ENCODE results near the gene AGRP.

The AGRP gene

DNA sequence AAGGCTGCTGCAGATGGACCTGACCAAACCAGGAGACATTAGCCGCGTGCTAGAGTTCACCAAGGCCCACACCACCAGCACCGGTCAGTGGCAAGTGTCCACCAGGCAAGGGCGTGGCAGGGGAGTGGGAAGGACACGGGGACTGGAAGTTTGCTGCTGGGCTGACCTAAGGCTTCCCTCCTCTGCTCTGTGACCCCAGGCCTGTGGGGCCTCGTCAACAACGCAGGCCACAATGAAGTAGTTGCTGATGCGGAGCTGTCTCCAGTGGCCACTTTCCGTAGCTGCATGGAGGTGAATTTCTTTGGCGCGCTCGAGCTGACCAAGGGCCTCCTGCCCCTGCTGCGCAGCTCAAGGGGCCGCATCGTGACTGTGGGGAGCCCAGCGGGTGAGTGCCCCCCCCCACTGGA is 47.6 kb downstream of the AGRP start:
- no peak overlapping the region for H3K27ac ChIP-seq
- TF ChIP-seq, protein P1, sequence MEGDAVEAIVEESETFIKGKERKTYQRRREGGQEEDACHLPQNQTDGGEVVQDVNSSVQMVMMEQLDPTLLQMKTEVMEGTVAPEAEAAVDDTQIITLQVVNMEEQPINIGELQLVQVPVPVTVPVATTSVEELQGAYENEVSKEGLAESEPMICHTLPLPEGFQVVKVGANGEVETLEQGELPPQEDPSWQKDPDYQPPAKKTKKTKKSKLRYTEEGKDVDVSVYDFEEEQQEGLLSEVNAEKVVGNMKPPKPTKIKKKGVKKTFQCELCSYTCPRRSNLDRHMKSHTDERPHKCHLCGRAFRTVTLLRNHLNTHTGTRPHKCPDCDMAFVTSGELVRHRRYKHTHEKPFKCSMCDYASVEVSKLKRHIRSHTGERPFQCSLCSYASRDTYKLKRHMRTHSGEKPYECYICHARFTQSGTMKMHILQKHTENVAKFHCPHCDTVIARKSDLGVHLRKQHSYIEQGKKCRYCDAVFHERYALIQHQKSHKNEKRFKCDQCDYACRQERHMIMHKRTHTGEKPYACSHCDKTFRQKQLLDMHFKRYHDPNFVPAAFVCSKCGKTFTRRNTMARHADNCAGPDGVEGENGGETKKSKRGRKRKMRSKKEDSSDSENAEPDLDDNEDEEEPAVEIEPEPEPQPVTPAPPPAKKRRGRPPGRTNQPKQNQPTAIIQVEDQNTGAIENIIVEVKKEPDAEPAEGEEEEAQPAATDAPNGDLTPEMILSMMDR (conservative IDR thresholded peaks at IDR 0.05): no peak

DNA sequence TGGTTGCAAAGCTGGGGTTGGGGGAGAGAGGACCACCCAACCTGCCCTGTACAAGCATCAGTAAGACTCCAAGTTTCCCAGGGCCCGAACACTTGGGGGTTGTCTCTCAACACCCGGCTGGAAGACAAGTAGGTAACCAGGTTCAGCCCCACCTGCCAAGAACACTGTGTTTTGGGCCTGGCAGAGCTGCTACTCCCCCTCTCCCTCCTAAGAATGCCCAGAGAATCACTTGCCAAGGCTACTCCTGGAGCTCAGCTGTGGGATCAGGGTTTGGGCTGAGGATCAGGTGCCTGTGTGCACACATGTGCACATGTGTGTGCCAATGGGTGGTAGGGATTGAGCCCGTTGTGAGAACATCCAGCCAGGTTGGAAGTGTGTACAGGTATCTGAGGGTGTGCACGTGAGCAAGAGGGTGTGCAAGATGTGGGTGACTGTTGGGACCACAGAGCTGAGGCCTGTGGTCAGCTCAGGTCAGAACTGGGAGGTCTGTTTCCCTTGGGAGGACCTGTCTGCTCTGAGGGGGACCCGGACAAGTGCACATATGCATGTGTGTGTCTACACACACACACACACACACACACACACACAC is 50.1 kb downstream of the AGRP start:
- TF ChIP-seq, protein P1 (conservative IDR thresholded peaks at IDR 0.05): no peak
- H3K27ac ChIP-seq: no peak overlapping the region
